Neural progenitor cell (in vitro differentiated cells): Measurements from ENCODE around the gene MAFB.

Experiments used
- EZH2 ChIP-seq: fragments of 200-600 bp; sonication (generic); IDR thresholded peaks from 2 replicates; pipeline ENCODE4 v1.6.1; 2017; ENCODE audit warnings: antibody characterized with exemption, mild to moderate bottlenecking, moderate library complexity
- EZH2phosphoT487 ChIP-seq: fragments of 200-600 bp; sonication (generic); IDR thresholded peaks from 2 replicates; pipeline ENCODE4 v1.6.1; 2017; ENCODE audit warnings: antibody characterized with exemption
- TF ChIP-seq, protein P1 (sequence below): fragments of 200-600 bp; sonication (generic); IDR thresholded peaks from 2 replicates; pipeline ENCODE4 v1.5.1; 2017; ENCODE audit warnings: antibody characterized with exemption, mild to moderate bottlenecking

DNA sequence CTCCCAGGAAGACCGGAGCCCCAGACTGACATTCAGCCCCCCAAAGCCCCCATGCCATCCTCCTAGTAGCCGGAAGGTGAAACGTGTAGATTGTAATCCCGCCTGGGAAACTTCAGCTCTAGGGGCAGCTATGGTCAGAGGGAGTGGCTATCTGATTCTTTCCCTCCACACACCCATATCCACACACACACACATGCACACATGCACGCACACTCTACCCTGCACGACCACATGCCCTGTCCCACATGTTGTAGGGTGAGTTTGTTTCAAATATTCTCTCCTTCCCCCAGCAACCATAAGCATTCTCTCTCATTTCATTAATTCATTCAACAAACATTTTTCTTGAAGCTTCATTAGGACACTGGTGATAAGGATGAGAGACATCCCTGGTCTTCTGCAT is 42.2 kb downstream of the MAFB start:
- TF ChIP-seq, protein P1, sequence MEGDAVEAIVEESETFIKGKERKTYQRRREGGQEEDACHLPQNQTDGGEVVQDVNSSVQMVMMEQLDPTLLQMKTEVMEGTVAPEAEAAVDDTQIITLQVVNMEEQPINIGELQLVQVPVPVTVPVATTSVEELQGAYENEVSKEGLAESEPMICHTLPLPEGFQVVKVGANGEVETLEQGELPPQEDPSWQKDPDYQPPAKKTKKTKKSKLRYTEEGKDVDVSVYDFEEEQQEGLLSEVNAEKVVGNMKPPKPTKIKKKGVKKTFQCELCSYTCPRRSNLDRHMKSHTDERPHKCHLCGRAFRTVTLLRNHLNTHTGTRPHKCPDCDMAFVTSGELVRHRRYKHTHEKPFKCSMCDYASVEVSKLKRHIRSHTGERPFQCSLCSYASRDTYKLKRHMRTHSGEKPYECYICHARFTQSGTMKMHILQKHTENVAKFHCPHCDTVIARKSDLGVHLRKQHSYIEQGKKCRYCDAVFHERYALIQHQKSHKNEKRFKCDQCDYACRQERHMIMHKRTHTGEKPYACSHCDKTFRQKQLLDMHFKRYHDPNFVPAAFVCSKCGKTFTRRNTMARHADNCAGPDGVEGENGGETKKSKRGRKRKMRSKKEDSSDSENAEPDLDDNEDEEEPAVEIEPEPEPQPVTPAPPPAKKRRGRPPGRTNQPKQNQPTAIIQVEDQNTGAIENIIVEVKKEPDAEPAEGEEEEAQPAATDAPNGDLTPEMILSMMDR, result no peak
- TF ChIP-seq EZH2 (no peak), EZH2phosphoT487 (no peak)
